Epithelial cell of esophagus (primary cell): Measurements from ENCODE around the gene JAZF1.
"Not testable (repeated sequence)": the region's sequence is repeated elsewhere in the genome, so short reads cannot be mapped to it uniquely, and the experiment has no call there.

Experiments used
- DNase-seq: peaks from one replicate; pipeline ENCODE4 v3.0.0; 2010; ENCODE audit warnings: low read depth
- H3K4me3 ChIP-seq: 2 replicates; pipeline ENCODE4 v1.5.1; 2011; ENCODE audit warnings: mild to moderate bottlenecking, low read length, control low read depth
- TF ChIP-seq, protein P1 (sequence below): IDR thresholded peaks from 2 replicates; pipeline ENCODE4 v1.5.1; 2011; ENCODE audit warnings: low read depth, mild to moderate bottlenecking, low read length, control low read depth, inconsistent platforms; ENCODE audit not compliant: insufficient read depth; ENCODE audit errors: missing control alignments

The JAZF1 gene

DNA sequence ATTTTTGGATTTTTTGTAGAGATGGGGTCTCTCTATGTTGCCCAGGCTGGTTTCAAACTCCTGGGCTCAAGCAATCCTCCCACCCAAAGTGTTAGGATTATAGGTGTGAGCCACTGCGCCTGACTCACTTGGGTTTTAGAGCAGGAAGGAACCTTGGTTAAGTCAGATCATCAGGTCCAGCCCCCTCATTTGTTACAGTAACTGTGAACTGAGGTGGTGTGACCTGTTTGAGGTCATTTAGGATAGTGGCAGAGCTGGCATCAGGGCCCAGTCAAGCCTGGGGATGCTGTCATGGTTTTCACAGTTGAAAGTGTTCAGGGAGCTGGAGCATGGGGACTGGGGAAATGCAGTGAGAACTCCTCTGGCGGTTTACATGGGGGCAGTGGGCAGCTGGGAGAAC lies 281.0 kb downstream of the JAZF1 start:
- TF ChIP-seq, protein P1, sequence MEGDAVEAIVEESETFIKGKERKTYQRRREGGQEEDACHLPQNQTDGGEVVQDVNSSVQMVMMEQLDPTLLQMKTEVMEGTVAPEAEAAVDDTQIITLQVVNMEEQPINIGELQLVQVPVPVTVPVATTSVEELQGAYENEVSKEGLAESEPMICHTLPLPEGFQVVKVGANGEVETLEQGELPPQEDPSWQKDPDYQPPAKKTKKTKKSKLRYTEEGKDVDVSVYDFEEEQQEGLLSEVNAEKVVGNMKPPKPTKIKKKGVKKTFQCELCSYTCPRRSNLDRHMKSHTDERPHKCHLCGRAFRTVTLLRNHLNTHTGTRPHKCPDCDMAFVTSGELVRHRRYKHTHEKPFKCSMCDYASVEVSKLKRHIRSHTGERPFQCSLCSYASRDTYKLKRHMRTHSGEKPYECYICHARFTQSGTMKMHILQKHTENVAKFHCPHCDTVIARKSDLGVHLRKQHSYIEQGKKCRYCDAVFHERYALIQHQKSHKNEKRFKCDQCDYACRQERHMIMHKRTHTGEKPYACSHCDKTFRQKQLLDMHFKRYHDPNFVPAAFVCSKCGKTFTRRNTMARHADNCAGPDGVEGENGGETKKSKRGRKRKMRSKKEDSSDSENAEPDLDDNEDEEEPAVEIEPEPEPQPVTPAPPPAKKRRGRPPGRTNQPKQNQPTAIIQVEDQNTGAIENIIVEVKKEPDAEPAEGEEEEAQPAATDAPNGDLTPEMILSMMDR = no peak
- peak; percentile 25 for DNase-seq
- no peak overlapping the region for H3K4me3 ChIP-seq

DNA sequence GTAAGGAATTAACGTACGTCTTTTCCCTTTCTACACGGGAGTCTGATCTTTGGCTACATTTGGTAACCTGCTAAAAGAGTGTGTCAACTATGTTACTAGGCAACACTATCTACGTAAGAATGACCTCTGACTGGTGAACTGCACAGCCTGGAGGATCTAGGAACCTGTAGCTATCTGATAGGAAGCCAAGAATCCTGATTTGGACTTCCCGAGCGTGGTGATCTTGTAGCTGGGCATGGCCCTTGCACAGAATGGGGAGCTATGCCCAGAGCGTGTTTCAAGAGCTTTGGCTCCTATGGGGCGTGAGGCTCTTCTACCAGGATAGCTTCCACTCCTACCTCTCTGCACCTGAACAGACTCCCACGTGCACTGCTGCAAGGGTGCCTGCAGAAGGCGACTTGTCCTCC lies 283.2 kb downstream of the JAZF1 start:
- H3K4me3 ChIP-seq = no peak overlapping the region
- no peak for DNase-seq
- TF ChIP-seq, protein P1 = no peak

DNA sequence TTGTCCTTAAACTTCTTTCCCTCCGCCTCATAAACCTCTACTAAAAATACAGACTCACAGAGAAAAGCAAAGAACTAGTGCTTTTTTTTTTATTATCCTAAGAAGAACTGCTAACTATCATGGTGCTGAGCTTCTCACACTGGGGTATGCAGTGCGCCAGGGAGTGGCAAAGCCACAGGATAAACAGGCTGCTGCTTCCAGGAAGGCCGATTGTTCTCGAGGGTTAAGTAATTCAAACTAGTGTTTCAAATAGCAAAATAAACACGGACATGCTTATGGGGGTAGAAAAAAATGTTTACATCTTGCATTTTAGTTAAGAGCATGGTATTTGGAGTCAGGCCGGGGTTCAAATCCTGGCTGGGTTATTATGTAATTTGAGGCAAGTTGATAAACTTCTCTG lies 283.6 kb downstream of the JAZF1 start:
- TF ChIP-seq, protein P1 = no peak
- peak; percentile 27 for DNase-seq
- H3K4me3 ChIP-seq = no peak overlapping the region

DNA sequence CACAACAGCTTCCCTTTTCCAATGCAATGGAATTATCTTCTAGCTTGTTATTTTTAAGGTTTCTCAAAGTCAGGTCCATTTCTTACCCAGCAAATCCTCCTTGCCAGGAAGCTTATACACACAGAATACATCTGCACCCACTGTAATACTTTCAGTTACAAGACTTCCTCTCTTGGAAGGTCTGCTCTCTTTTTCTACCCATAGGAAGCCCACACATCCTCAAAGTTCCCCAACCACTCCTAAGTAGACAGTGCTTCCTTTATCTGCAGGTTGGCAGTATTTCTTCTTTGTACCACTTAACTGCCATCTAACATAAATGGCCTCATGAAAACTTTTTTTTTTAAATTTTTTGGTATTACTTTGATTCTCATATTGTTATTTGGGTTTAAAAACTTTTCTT lies 285.0 kb downstream of the JAZF1 start:
- H3K4me3 ChIP-seq = no peak overlapping the region
- no peak for DNase-seq
- TF ChIP-seq, protein P1 = no peak

DNA sequence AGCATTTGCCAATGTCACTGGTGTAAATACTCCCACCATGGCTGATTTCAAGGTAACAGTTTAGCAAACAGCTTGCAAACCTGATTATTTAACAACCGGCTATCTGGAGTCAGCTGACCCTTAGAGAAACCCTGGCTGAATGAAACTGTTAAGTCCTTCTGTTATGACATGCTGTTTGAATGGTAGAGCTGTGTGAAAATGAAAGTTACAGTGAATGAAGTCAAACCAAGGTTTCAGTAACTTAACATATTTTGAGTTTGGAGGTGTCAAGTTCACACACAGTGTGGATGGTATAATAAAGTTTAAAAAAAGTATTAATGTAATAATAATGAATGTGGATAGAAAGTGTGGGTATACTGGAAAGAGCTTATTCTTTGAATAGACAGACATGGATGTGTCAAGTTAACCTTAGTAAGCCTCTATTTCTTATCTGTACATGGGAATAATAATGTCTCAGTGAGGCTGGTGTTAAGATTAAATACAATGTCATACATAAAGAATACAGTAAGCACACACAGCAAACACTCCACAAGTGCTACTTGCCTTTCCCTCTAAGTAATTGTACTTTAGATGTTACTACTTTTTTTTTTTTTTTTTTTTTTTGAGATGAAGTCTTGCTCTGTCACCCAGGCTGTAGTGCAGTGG lies 290.3 kb downstream of the JAZF1 start:
- DNase-seq = no peak
- TF ChIP-seq, protein P1 = no peak
- no peak overlapping the region for H3K4me3 ChIP-seq

DNA sequence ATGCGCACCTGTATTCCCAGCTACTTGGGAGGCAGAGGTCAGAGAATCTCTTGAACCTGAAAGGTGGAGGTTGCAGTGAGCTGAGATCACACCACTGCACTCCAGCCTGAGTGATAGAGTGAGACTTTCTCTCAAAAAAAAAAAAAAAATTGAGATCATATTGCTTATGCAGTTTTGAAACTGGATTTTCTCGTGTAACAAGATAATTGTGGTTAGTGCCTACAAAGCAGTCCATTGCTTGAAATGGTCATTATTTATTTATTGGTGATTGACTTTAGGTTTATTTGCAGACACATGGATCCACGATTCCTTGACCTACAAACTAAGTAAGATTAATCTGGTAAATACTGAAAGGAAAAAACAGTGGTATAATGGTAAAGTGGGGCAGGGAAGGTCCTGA lies 290.8 kb downstream of the JAZF1 start:
- TF ChIP-seq, protein P1 = no peak
- H3K4me3 ChIP-seq = no peak overlapping the region
- DNase-seq = peak; percentile 34

DNA sequence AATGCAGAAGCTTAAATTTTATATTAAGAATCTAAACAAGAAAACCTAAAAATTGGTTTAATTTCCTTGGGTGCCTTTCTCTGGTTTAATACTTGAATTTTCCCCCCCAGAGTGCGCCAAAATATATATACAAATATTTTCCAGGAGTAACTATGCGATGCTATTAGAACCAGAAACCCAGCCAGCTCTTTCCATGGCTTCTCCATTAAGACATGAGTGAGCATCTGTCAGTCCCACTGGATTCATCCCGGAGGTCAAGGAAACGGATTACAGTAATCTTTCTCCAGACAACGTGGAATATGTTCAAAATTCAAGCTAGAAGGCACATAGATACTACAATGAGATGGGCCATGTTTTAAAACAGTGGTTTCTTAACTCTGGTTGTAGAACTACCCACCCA lies 291.9 kb downstream of the JAZF1 start:
- no peak overlapping the region for H3K4me3 ChIP-seq
- DNase-seq = no peak
- TF ChIP-seq, protein P1 = no peak

DNA sequence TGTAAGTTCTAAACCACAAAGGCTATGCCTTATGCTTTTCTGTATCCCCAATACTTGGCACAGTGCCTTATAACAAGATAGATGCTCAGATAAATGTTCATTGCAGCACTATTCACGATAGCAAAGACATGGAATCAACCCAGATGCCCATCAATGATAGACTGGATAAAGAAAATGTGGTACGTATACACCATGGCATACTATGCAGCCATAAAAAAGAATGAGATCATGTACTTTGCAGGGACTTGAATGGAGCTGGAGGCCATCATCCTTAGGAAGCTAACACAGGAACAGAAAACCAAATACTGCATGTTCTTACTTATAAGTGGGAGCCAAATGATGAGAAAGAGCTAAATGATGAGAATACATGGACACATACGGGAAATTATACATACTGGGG lies 293.9 kb downstream of the JAZF1 start:
- DNase-seq, H3K4me3 ChIP-seq: not testable (repeated sequence)
